Activated CD8-positive, alpha-beta memory T cell treated with anti-CD3 and anti-CD28 coated beads for 48 hours (primary cell): ENCODE measurements around the gene HS2ST1.

Experiments used
- DNase-seq, 3 experiments: peaks; one replicate each; pipeline ENCODE4 v3.0.0-alpha.2; 2020; ENCODE audit warnings: low read depth in 2 of 3, low spot score in 2 of 3

Gene HS2ST1

GRCh38 chr1:87134625-87135328, 220.3 kb downstream of the HS2ST1 start:
- DNase-seq: no peak

DNA sequence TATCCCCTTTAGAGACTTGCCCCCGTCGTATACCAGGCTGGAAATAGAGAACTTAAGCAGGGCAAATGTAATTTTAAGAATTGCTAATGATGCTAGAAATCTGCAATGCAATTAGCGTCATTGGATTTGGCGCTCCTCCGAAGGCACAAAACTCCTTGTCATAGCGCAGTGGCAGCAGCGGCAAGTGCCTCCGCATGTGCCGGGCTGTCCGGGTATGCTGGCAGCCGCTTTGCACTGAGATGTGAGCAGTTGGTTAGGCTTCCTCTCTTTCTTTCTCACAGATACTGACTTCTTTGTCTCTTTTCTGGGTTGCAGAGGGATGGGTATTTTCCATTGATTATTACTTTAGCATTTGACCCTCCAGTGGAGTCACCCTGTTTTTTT, 220.9 kb downstream of the HS2ST1 start:
- DNase-seq: no peak

GRCh38 chr1:87136607-87137341, 222.3 kb downstream of the HS2ST1 start:
- no peak for DNase-seq

DNA sequence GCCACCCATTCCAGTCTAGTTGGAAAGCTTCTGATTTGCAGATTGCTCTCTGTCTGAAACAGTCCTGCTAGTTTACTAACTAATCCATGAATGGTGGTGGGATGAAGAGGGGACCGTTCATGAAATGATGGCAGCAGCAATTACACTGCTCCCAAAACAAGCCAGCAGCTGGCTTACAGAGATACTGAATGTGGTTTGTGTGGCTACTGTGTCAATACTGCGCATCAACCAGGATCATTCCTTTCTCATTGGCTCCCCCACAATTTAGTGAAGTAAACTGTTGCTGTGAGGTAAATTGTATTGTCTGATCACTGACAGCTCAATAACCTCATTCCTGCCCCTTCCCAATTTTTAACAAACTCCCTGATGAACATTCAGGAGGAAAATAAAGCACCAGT, 222.9 kb downstream of the HS2ST1 start:
- no peak for DNase-seq

GRCh38 chr1:87140831-87141540, 226.6 kb downstream of the HS2ST1 start:
- DNase-seq: no peak

- no peak for DNase-seq
Measured at GRCh38 chr1:87141556-87141955, 227.1 kb downstream of the HS2ST1 start.

DNA sequence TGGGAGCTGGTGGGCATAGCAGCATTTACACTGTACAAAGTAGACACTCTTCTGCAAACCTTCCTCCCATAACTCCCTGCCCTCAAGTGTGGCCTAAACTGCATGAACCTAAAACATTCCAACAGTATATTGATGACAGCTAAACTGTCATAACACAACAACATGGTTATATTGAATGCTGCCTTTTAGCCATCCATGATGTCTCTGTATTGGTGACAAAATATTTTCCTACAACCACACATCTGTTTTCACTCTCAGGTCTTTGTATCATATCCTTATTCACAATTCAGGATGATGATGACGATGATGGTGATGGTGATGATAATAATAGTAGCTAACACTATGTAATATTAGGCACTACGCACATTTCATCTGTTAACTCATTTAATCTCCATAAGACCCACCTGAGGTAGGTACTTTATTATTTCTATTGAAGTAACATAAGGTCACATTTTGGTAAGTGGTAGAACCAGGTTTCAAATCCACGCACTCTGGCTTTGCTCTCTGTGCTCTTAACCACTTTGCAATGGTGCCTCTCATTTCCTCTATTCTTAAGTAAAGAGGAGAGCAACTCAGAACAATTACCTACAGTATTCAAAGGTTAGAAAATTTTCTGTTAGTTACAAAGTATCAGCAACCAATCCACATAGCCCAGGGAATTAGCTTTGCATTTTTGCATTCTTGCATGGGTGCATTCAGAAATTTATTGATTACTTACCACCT, 229.1 kb downstream of the HS2ST1 start:
- DNase-seq: no peak

DNA sequence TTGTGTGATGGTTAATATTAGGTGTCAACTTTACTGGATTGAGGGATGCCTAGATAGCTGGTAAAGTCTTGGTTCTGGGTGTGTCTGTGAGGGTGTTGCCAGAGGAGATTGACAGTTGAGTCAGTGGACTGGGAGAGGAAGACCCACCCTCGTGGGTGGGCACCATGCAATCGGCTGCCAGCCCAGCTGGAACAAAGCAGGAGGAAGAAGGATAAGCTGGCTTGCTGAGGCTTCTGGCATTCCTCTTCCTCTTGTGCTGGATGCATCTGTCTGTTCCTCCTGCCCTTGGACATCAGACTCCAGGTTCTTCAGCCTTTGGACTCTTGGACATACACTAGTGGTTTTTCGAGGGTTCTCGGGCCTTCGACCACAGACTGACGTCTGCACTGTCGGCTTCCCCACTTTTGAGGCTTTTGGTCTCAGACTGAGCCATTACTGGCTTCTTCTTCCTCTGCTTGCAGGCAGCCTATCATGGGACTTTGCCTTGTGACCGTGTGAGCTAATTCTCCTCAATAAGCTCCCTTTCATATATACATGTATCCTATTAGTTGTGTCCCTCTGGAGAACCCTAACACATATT, 230.0 kb downstream of the HS2ST1 start:
- DNase-seq: no peak

DNA sequence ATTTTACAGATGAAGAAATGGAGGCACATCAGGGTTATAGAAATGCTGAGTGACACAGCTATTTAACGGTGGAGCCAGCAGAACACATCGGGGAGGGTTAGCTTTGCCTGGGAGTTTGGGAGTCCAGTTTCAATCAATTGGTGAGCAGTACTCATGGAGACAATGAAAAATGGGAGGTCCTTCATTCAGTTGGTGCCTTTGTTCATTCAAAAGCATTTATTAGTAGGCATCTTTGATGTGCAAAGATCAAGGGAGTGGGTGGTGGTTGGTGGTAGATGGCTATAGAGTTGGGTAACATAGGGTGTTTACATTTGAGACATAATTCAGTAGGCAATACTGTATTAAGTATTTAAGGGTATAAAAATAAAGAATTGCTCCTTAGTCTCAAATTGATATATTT, 230.5 kb downstream of the HS2ST1 start:
- DNase-seq: no peak

- no peak for DNase-seq
Measured at GRCh38 chr1:87146538-87146937, 232.1 kb downstream of the HS2ST1 start.

DNA sequence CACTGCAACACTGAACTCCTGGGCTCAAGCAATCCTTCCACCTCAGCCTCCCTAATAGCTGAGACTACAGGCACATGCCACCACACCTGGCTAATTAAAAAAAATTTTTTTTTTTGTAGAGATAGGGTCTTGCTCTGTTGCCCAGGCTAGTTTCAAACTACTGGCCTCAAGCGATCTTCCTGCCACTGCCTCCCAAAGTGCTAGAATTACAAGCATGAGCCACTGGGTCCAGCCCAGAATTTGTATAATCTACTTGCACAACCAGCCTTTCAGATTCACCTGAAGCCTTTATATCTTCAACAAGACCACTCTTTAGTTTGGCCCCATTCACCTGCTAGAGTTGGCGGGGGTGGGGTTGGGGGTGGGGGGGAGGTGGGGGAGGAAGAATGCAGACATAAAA, 232.6 kb downstream of the HS2ST1 start:
- no peak for DNase-seq

DNA sequence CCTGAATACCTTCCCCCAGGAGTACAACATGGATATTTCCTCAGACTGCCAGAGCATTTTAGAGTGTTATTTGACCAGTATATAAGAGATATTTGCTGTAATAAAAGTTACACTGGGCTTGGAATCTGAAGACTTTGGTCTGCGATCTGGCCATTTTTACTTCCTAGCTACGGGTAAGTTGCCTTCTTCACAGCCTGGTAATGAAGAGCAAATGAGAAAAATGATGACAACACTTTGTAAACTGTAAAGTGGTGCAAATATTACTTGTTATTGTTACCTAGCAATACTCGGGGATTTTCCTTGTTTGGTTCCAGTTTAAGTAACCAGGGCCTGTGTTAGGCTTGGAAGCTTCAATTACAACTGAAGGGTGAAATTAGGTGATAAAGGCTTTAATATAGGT, 233.4 kb downstream of the HS2ST1 start:
- DNase-seq: no peak

DNA sequence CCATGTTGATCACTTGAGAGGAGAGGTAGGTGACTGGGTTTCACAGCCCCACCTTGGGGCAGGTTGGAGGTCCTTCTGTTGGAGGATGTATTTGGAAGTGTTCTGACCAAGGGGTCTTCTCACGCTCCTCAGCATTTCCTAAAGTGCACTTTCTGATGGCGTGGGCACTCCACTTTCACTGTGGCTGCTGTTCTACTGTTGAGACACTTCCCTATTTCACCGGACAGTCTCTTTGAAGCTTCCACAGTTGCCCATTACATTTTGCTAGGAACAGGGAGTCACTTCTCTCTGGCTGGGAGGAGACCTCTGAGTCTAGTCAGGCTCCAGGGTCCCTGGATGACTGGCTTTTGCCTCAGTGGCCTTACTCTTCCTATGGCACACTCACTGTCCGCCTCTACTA, 234.2 kb downstream of the HS2ST1 start:
- DNase-seq: no peak

DNA sequence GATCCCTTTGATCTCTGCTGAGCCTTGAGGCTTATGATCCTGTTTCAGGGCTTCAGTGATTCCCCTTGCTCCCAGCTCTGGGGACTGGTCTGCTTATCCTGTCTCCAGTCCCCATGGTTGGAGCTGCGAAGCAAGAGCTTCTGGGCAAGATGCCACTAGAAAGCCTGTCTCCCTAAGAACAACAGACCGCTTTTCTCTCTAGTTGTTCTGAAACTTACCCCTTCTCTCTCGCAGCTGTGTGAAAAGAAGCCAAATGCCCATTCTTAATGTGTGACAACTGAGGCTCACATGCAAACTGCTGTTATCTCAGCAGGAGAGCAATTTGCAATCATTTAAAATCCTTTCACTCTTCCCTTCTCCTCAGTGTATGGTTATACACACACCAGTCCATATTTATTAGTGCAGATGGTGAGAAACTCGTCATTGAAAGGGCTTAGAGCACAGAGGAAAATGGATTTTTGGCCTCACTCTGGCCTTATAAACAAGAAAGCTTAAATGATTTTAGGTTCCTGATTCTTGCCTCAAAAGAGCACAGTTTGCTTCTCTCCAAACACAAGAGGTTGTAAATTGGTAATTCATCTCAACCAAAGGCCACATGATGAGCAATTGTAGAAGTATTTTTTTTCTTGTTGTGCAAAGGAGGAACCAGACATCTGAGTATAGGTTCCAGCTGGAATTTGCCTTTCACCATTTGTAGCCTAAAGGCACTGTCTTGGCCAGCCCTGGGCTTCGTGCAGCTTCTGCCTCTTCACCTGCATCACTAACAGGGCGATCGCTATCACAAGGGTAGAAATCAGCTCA, 235.0 kb downstream of the HS2ST1 start:
- no peak for DNase-seq

- DNase-seq: no peak
Measured at GRCh38 chr1:87150143-87150542, 235.7 kb downstream of the HS2ST1 start.

- DNase-seq: peak; percentile 22 to 46 (median 42)
Measured at GRCh38 chr1:87151500-87152421, 237.3 kb downstream of the HS2ST1 start.

- no peak for DNase-seq
Measured at GRCh38 chr1:87154384-87154783, 239.9 kb downstream of the HS2ST1 start.

GRCh38 chr1:87155170-87155569, 240.7 kb downstream of the HS2ST1 start:
- DNase-seq: no peak

GRCh38 chr1:87155648-87156047, 241.2 kb downstream of the HS2ST1 start:
- no peak for DNase-seq
